Sigmoid colon (tissue), 7 donors: ENCODE measurements around the gene LTBR. TPM values are rescaled to one million over a fixed set of nuclear protein-coding genes. Genes with fewer than 3 reads are reported as not detected.

Experiments
- DNase-seq: peaks from one replicate; pipeline ENCODE4 v3.0.0-alpha.2; 2019
- H3K27ac ChIP-seq, 4 donors: fragments of 200-600 bp; sonication (generic); one replicate each; pipeline ENCODE4 v1.5.1; 2016 to 2019; ENCODE audit warnings: mild to moderate bottlenecking in 1 of 4
- H3K27me3 ChIP-seq, 3 donors: fragments of 200-600 bp; sonication (generic); one replicate each; pipeline ENCODE4 v1.5.1; 2019; ENCODE audit warnings: mild to moderate bottlenecking in 1 of 3
- H3K36me3 ChIP-seq, 4 donors: fragments of 200-600 bp; sonication (generic); one replicate each; pipeline ENCODE4 v1.5.1; 2016 to 2019
- H3K4me1 ChIP-seq, 4 donors: fragments of 200-600 bp; sonication (generic); one replicate each; pipeline ENCODE4 v1.5.1; 2017 to 2019
- H3K4me3 ChIP-seq, 4 donors: fragments of 200-600 bp; sonication (generic); one replicate each; pipeline ENCODE4 v1.5.1; 2017 to 2019; ENCODE audit warnings: mild to moderate bottlenecking in 2 of 4, moderate library complexity in 1 of 4
- H3K9me3 ChIP-seq, 4 donors: fragments of 200-600 bp in 3 of 4; sonication (generic) in 3 of 4; one replicate each; pipeline versions ENCODE4 v1.5.1 to v1.6.1; 2013 to 2019
- CTCF ChIP-seq, 4 experiments: fragments of 450-650 bp in 3 of 4; fragments of 200-600 bp in 1 of 4; IDR thresholded peaks; one replicate each; pipeline ENCODE4 v1.5.1; 2016 to 2019; ENCODE audit warnings: antibody characterized with exemption in 4 of 4, mild to moderate bottlenecking in 3 of 4, moderate library complexity in 2 of 4
- EP300 ChIP-seq, 4 donors: sonication (generic); formaldehyde crosslinking; IDR thresholded peaks; one replicate each; pipeline ENCODE4 v1.6.1; 2017; ENCODE audit warnings: antibody characterized with exemption in 4 of 4
- POLR2A ChIP-seq, 2 donors: fragments of 450-650 bp; IDR thresholded peaks; one replicate each; pipeline ENCODE4 v1.6.1; 2016; ENCODE audit warnings: antibody characterized with exemption in 2 of 2, mild to moderate bottlenecking in 2 of 2, moderate library complexity in 2 of 2
- POLR2AphosphoS5 ChIP-seq, 4 donors: sonication (generic); formaldehyde crosslinking; IDR thresholded peaks; one replicate each; pipeline ENCODE4 v1.6.1; 2017; ENCODE audit warnings: antibody characterized with exemption in 4 of 4
- WGBS, 2 donors: extraction: QIAGEN DNeasy Blood & Tissue Kit; methylation state at CpG; one replicate each; pipeline ENCODE4 v1.1.7; 2013; 5-methylcytosine and 5-hydroxymethylcytosine counted together
- intact Hi-C: fragments of 100-400 bp; cut with DNase I; formaldehyde crosslinking; loops from one replicate; pipeline ENCODE4 v1.15.1; 2023
- polyA plus RNA-seq, 3 donors: library from polyadenylated mRNA; stranded (reverse); fragments of 200-250 nt; gene quantifications; one replicate each; pipeline ENCODE4 v1.2.3, GENCODE V29; 2013
- total RNA-seq, 4 donors: library from RNA; depleted of rRNA; stranded (reverse); fragments of >200 nt; gene quantifications; one replicate each; pipeline ENCODE4 v1.1.0, GENCODE V29; 2016
- donor health status: healthy with polysubstance abuse.
- donor health status: Bipolar disorder and iron deficiency.
- donor health status: healthy.

The LTBR gene
- total and polyA plus RNA-seq, 7 donors, result 36.3 to 200 (median 85.2) TPM

- no peak for DNase-seq
- WGBS, 2 donors, result 94% methylated on average over 10 of the region's 10 CpGs
- intact Hi-C loops, result no loop called here
These were observed 23.4 kb downstream of the LTBR start for GRCh38 chr12:6407236-6407954.

GRCh38 chr12:6416596-6416995, 32.6 kb downstream of the LTBR start:
- Histone ChIP-seq H3K4me3 (no peak overlapping the region), H3K36me3 (peaks cover 0 to 10% (median 0%) of the 10 kb centered on the region in 4 donors), H3K27me3 (no peaks in the 10 kb centered on the region), H3K4me1 (peaks cover 0 to 12% (median 11%) of the 10 kb centered on the region in 4 donors), H3K27ac (no peak overlapping the region), H3K9me3 (no peaks in the 10 kb centered on the region)
- no peak for TF ChIP-seq CTCF (IDR thresholded peaks at IDR 0.05)
- no peak for TF ChIP-seq POLR2A (IDR thresholded peaks at IDR 0.05)
- TF ChIP-seq EP300 (IDR thresholded peaks at IDR 0.05), result no peak
- no peak for TF ChIP-seq POLR2AphosphoS5 (IDR thresholded peaks at IDR 0.05)
- DNase-seq, result no peak
- 64 to 88% methylated on average over 3 of the region's 3 CpGs for WGBS, 2 donors
- intact Hi-C loops, result no loop called here

More at GRCh38 chr12:6407236-6407954, 23.4 kb downstream of the LTBR start:
- Histone ChIP-seq H3K4me1 (no peaks in the 10 kb centered on the region), H3K27ac (no peak overlapping the region), H3K9me3 (peaks cover 0 to 1% (median 0%) of the 10 kb centered on the region in 4 donors), H3K36me3 (no peaks in the 10 kb centered on the region), H3K4me3 (no peak overlapping the region), H3K27me3 (no peaks in the 10 kb centered on the region)
- TF ChIP-seq CTCF (IDR thresholded peaks at IDR 0.05), result no peak
- TF ChIP-seq EP300 (IDR thresholded peaks at IDR 0.05), result no peak
- TF ChIP-seq POLR2AphosphoS5 (IDR thresholded peaks at IDR 0.05), result no peak
- no peak for TF ChIP-seq POLR2A (IDR thresholded peaks at IDR 0.05)

GRCh38 chr12:6418796-6419195, 34.8 kb downstream of the LTBR start:
- TF ChIP-seq EP300 (IDR thresholded peaks at IDR 0.05) (no peak), POLR2AphosphoS5 (IDR thresholded peaks at IDR 0.05) (no peak), POLR2A (IDR thresholded peaks at IDR 0.05) (no peak), CTCF (IDR thresholded peaks at IDR 0.05) (no peak)
- no peak overlapping the region for H3K4me3 ChIP-seq
- H3K36me3 ChIP-seq, result peaks cover 0 to 10% (median 0%) of the 10 kb centered on the region in 4 donors
- H3K27ac ChIP-seq, result peak overlapping the region in 1 of 4 donors; percentile 4
- peaks cover 0 to 18% (median 15%) of the 10 kb centered on the region in 4 donors for H3K4me1 ChIP-seq
- no peaks in the 10 kb centered on the region for H3K27me3 ChIP-seq
- intact Hi-C loops, result no loop called here
- no peak for DNase-seq
- no peaks in the 10 kb centered on the region for H3K9me3 ChIP-seq
- 81 to 90% methylated on average over 6 of the region's 6 CpGs for WGBS, 2 donors

GRCh38 chr12:6420364-6420763, 36.4 kb downstream of the LTBR start:
- TF ChIP-seq POLR2A (IDR thresholded peaks at IDR 0.05), result no peak
- no peak for TF ChIP-seq EP300 (IDR thresholded peaks at IDR 0.05)
- no peak for TF ChIP-seq POLR2AphosphoS5 (IDR thresholded peaks at IDR 0.05)
- TF ChIP-seq CTCF (IDR thresholded peaks at IDR 0.05), result no peak
- peak overlapping the region; percentile 7 to 62 (median 54) for H3K27ac ChIP-seq

More at GRCh38 chr12:6420364-6420763, 36.4 kb downstream of the LTBR start:
- 41 to 71% methylated on average over 4 of the region's 4 CpGs for WGBS, 2 donors
- H3K4me3 ChIP-seq, result no peak overlapping the region
- H3K4me1 ChIP-seq, result peaks cover 0 to 22% (median 19%) of the 10 kb centered on the region in 4 donors
- H3K27me3 ChIP-seq, result no peaks in the 10 kb centered on the region
- DNase-seq, result no peak
- H3K36me3 ChIP-seq, result peaks cover 0 to 4% (median 0%) of the 10 kb centered on the region in 4 donors
- intact Hi-C loops, result no loop called here
- no peaks in the 10 kb centered on the region for H3K9me3 ChIP-seq
